Activated CD4-positive, alpha-beta T cell treated with anti-CD3 and anti-CD28 coated beads, Interleukin-2, amount 50 U/mL, for 4 hours (primary cell): ENCODE data around the gene BRIP1.
A peak's percentile ranks its signal among the peaks of the same experiment; 100 is the strongest.

ENCODE experiments used
- DNase-seq, 2 experiments: peaks; one replicate each; pipeline ENCODE4 v3.0.0-alpha.2; 2020

BRIP1 gene

DNA sequence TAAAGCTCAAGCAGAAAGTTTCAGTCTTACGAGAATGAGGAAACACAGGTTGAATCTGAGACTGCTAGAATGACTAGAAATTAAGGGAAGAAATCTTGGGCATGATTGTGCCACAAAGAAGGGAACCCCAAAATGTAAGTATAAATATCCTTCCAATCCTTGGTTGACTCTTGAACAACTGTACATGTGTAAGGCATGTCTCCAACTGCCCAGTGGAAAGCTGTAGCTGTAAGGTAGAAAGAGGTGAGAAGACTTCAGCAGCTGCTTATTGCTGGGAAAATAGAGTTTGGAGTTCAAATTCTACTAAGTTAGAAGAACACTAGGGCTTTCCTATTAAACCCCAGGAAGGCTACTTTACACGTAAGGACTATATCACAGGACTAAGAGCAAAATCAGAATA, 212.6 kb downstream of the BRIP1 start:
- DNase-seq, result no peak

DNA sequence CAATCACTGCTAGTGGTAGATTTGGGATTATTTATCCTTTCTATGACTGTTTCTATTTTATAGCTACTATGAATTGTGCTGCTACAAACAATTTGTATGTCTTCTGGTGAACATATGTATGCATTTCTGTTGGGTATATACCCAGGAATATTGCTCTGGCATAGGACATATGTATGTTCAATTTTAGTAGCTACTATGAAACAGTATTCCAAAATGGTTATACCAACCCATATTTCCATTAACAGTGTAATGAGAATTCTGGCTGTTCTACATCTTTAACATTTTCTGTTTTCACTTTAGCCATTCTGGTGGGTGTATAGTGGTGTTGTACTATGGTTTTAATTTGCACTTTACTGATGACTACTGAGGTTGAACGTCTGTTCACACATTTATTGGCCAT, 214.7 kb downstream of the BRIP1 start:
- DNase-seq, result no peak

DNA sequence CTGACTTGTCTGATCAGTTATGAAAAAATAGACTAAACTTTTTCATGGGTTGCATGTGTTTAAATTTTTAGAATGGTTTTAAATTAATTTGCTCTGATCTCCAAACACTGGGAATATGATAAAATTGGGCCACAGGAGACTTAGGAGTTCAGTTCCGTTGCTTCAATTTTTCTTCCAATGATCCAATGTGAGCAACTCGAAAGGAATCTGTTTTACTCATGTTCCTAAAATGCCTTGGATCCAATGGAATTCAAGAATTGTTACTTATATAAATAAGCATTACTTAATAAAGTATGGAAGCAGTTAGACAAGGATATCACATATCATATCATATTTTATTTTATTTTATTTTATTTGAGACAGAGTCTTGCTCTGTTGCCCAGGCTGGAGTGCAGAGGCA, 216.3 kb downstream of the BRIP1 start:
- DNase-seq, result no peak

DNA sequence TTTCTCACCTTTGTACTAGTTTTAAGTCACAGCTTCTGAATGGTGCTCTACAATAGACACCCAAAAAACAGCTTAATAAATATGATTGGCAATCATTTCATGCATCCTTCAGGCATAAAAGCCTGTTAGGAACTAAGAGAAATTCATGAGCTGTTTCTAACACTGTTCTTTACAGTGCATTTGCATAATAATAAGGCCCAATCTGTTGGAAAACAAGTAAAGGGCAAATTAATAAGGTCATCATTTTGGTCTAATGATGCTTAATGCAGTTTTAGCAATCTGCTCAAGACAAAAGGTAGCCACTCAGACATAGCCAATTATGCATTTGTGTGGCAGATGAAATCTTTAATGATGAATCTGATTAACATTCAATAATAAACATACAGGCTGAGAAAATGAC, 216.8 kb downstream of the BRIP1 start:
- no peak for DNase-seq

DNA sequence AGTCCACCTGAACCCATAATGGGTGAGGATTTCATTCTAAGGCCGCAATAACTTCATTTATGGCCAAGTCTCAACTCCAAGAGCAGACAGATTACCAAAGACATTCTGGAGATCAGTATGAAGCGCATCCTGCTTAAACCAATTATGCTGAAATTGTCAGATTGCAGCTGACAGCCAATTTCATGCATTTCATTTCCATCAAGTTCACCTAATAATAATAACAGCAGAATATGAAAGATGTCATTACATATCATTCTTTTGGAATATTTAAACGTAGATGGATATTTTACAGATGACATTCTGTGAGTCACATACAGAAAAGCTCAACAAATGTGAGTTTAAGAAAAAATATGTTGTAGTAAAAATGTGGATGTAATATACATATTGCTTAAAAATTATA, 217.4 kb downstream of the BRIP1 start:
- DNase-seq, result no peak

DNA sequence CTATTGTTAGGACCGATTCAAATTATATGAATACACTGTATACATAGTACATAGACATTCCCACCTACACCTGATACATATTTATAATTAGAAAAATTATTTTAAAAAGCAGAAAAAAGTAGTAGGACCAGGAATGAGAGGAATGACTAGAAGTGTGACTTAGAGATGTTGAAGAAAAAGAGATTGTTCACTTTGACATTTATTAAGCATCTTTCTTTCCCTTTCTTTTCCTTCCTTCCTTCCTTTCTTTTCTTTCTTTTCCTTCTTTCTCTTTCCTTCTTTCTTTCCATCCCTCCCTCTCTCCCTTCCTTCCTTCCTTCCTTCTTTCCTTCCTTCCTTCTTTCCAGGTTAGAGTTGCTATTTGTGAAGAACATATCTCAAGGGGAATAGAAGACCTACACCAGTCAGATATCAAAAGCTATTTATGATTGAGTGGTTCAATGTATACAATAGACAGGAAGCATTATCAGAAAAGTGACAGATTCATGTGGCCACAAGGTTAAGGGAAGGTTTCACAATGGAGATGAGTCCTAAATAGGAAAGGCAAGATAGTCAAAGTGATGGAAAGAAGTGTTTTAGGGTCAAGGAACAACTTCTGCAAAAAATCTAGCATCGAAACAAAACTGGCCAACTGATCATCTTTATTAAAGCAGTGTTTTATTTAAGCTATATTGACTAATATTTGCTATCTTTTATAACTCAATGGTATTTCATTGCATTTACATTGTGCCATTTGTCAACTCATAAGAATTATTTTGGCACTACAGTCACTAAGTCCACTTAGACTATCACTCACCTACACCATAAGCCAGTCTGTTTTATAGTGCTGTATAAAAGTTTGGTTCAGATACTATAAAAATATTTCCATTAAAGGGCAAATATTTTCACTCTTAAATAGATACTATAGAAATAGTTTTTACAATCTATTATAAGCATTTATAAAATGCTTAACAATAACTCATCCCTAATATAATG, 218.2 kb downstream of the BRIP1 start:
- DNase-seq, result no peak

DNA sequence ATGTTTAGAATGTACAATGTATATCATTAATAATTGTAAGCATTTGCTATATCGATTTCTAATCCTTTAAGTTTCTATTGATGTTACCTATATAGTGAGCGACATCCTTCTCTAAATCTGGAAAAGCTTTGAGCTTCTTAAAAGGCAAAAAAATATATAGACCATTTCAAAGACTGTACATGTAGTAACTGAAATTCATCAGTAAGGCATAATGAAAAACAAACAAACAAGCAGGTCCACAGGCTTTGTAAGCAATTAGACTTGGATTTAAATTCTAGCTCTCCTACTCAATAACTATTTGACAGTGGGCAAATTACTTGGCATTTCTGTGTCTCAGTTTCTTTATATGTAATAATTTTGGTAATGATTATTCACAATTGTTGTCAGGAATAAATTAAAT, 220.6 kb downstream of the BRIP1 start:
- DNase-seq, result no peak

DNA sequence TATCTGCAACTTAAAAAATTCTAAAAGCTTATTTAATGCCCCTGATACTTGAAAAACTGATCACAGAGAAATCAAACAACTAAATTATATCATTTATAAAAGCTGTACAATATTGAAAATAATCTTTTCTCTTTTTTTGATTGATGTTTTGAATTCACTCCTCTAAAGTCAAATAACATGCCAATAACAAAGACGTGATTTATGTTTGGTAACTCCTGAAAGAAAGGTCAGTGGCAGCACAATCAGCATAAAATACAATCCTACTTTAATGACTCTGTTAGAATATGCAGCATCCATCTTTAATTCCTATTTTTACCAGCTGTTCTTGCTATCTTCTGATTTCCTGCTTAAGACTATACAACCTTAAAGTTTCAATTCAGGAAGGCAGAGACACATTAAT, 221.6 kb downstream of the BRIP1 start:
- no peak for DNase-seq

DNA sequence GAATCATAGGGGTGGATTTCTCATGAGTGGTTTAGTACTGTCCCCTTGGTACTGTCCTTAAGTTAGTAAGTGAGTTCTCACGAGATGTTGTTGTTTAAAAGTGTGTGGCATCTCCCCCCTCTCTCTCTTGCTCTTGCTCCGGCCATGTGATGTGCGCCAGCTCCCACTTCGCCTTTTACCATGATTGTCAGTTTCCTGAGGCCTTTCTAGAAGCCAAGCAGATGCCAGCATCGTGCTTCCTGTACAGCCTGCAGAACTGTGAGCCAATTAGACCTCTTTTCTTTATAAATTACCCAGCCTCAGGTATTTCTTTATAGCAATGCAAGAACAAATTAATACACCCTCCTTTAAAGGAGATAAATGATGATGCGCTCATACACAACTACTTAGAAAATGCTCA, 222.2 kb downstream of the BRIP1 start:
- DNase-seq, result no peak

DNA sequence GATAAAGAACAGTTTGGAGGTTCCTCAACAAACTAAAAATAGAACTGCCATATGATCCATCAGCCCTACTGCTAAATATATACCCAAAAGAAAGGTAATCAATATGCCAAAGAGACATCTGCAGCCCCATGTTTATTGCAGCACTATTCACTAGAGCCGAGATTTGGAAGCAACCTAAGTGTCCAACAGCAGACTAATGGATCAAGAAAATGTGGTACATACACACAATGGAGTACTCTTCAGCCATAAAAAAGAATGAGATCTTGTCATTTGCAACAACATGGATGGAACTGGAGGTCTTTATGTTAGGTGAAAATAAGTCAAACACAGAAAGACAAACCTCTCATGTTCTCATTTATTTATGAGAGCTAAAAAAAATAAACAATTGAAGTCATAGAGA, 223.5 kb downstream of the BRIP1 start:
- DNase-seq, result no peak

DNA sequence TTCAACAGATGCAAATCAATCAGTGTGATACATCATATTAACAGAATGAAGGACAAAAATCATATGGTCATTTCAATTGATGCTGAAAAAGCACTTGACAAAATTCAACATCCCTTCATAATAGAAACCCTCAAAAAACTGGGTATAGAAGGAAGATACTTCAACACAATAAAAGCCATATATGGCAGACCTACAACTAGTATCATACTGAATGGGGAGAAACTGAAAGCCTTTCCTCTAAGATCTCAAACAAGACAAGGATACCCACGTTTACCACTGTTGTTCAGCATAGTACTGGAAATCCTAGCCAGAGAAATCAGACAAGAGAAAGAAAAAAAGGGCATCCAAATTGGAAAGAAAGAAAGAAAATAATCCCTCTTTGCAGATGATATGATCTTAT, 225.2 kb downstream of the BRIP1 start:
- no peak for DNase-seq

DNA sequence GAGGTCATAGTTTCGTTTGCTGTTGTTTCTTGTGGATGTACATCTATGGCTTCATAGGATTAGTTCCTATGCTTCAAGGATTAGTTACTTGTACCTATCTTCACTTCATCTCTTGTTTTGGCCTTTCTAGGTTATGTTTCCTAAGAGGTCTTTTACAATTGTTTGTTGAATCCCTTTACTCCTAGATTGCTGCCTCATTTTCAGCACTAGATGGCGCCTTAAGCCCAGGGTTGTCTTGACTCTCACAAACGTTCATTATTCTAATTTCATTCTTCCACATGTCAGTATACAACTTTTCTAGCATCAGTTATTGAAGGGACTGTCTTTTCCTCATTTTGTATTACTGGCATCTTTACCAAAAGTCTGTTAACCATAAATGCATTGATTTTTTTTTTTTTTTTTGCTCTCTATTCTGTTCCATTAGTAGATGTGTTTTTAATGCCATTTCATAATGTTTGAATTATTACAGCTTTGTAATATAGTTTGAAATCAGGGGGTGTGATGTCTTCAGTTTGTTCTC, 227.4 kb downstream of the BRIP1 start:
- DNase-seq, result peak; percentile 34 to 38

DNA sequence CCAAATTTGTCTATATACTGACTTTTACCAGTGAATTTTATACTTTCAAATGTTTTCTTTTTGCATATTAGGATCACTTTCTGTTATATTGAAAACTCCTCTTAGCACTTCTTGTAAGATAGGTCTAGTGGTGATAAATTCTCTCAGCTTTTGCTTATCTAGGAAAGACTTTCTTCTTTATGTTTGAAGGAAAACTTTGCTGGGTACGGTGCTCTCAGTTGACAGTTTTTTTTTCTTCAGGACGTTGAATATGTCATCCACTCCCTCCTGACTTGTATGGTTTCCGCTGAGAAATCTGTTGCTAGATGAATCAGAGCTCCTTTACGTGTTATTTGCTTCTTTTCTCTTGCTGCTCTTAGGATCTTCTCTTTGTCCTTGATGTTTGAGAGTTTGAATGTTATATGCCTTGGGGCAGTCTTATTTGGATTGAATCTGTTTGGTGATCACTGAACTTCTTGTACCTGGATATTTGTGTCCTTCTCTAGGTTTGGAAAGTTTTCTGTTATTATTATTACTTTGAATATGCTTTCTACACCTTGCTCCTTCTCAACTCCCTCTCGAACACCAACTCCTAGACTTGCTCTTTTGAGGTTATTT, 228.3 kb downstream of the BRIP1 start:
- no peak for DNase-seq

DNA sequence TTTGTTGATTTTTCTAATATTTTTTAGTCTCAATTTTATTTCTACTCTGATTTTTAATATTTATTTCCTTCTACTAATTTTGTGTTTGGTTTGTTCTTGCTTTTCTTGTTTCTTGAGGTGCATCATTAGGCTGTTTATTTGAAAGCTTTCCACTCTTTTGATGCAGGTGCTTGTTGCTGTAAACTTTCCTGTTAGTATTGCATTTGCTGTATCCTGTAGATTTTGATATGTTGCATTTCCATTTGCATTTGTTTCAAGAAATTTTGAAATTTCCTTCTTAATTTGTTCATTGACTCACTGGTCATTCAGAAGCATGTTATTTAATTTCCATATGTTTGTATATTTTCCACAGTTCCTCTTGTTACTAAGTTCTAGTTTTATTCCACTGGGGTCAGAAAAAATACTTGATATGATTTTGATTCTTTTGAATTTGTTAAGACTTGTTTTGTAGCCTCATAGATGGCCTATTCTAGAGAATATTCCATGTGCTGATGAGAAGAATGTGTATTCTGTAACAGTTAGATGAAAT, 229.3 kb downstream of the BRIP1 start:
- no peak for DNase-seq

DNA sequence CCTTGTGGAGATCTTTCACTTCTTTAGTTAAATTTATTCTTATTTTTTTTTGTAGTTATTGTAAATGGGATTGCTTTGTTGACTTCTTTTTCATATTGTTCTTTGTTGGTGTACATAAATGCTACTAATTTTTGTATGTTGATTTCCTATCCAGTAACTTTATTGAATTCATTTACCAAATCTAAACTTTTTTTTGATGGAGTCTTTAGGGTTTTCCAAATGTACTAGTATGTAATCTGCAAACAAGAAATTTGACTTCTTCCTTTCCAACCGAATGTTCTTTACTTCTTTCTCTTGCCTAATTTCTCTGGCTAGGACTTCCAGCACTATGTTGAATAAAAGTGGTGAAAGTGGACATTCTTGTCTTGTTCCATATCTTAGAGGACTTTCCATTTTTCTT, 230.5 kb downstream of the BRIP1 start:
- DNase-seq, result no peak

DNA sequence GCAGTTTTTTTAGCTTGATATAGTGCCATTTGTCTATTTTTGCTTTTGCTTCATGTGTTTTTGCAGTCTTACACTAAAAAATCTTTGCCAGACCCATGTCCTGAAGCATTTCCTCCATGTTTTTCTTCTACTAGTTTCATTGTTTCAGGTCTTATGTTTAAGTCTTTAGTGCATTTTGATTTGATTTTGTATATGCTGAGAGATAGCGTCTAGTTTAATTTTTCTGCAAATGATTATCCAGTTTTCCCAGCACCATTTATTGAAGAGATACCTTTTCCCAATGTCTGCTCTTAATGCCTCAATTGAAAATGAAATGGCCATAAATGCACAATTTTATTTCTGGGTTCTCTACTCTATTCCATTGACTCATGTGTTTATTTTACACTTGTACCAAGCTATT, 231.5 kb downstream of the BRIP1 start:
- DNase-seq, result no peak
